Measurements from ENCODE around the gene MFN2.

The MFN2 gene

DNA sequence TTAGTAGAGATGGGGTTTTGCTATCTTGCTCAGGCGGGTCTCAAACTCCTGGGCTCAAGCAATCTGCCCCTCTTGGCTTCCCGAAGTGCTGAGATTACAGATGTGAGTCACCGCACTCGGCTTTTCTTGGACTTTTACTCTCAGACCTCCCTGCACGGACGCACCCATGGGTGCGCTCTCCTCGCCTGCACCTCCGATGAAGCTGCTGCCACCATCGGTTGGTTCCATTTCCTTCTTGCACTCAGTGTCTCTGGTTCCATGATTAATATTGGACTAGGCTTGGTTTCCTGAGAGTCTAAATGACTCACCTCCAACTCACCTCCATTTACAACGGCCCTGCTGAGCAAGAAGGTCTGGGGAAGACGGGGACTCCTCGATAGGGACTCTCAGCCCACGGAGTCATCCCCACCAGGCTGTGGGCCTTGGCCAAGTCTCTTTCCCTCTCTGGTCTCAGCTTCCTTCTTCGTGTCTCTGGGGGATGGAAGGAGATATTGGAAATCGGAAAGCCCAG lies 76.1 kb downstream of the MFN2 start:
- Histone ChIP-seq H3K4me2 (ENCODE audit: insufficient read depth, low read length) (no peak overlapping the region), H3K79me2 (ENCODE audit: insufficient read depth, low read length) (no peaks in the 10 kb centered on the region)

DNA sequence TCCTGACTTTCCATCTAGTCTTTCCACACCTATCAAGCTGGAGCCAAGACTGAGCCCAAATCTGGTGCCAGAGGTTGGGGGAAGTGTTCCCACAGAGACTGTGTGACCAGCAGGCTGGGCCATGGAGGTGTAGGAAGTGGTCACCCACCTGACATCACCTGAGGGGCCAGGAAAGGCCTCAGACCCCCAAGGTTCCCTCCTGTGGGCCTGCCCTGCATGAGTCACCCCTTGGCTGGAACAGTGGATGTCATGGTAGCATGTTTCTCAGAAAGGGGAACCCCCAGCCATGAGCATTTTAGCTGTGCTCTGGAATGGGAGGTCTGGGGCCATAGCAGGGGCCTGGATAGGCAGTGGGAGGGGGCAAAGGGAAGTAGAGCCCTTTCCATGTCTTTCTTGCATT lies 77.1 kb downstream of the MFN2 start:
- Histone ChIP-seq H3K36me3 (ENCODE audit: insufficient read depth, low read length) (no peaks in the 10 kb centered on the region), H3K27ac (ENCODE audit: low read length) (no peak overlapping the region), H2AFZ (ENCODE audit: low read depth, low read length) (no peak overlapping the region), H3K4me1 (ENCODE audit: insufficient read depth, low read length) (no peaks in the 10 kb centered on the region), H4K20me1 (ENCODE audit: insufficient read depth, low read length) (no peaks in the 10 kb centered on the region), H3K27me3 (ENCODE audit: insufficient read depth, low read length, poor library complexity) (no peaks in the 10 kb centered on the region), H3K4me2 (ENCODE audit: insufficient read depth, low read length) (no peak overlapping the region), H3K9me3 (ENCODE audit: insufficient read depth, low read length, severe bottlenecking) (no peaks in the 10 kb centered on the region), H3K9ac (ENCODE audit: low read depth, low read length) (no peak overlapping the region), H3K4me3 (ENCODE audit: low read depth in 1 of 2, low read length in 2 of 2) (no peak overlapping the region), H3K79me2 (ENCODE audit: insufficient read depth, low read length) (no peaks in the 10 kb centered on the region)
- DNase-seq (no peak), ATAC-seq (ENCODE audit: insufficient read depth, low read depth) (no peak)
- TF ChIP-seq, protein P1, sequence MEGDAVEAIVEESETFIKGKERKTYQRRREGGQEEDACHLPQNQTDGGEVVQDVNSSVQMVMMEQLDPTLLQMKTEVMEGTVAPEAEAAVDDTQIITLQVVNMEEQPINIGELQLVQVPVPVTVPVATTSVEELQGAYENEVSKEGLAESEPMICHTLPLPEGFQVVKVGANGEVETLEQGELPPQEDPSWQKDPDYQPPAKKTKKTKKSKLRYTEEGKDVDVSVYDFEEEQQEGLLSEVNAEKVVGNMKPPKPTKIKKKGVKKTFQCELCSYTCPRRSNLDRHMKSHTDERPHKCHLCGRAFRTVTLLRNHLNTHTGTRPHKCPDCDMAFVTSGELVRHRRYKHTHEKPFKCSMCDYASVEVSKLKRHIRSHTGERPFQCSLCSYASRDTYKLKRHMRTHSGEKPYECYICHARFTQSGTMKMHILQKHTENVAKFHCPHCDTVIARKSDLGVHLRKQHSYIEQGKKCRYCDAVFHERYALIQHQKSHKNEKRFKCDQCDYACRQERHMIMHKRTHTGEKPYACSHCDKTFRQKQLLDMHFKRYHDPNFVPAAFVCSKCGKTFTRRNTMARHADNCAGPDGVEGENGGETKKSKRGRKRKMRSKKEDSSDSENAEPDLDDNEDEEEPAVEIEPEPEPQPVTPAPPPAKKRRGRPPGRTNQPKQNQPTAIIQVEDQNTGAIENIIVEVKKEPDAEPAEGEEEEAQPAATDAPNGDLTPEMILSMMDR (IDR thresholded peaks at IDR 0.05; ENCODE audit: borderline replicate concordance, extremely low read depth, low read length, poor library complexity, severe bottlenecking), result no peak
- no peak for TF ChIP-seq EZH2 (IDR thresholded peaks at IDR 0.05; ENCODE audit: borderline replicate concordance, low read depth, low read length, severe bottlenecking)

More for the DNA sequence above, 76.1 kb downstream of the MFN2 start:
- Histone ChIP-seq H3K4me1 (ENCODE audit: insufficient read depth, low read length) (no peaks in the 10 kb centered on the region), H3K9me3 (ENCODE audit: insufficient read depth, low read length, severe bottlenecking) (no peaks in the 10 kb centered on the region), H3K27me3 (ENCODE audit: insufficient read depth, low read length, poor library complexity) (no peaks in the 10 kb centered on the region), H2AFZ (ENCODE audit: low read depth, low read length) (no peak overlapping the region), H3K27ac (ENCODE audit: low read length) (no peak overlapping the region), H3K4me3 (ENCODE audit: low read depth in 1 of 2, low read length in 2 of 2) (no peak overlapping the region), H3K36me3 (ENCODE audit: insufficient read depth, low read length) (no peaks in the 10 kb centered on the region), H4K20me1 (ENCODE audit: insufficient read depth, low read length) (no peaks in the 10 kb centered on the region), H3K9ac (ENCODE audit: low read depth, low read length) (no peak overlapping the region)
- TF ChIP-seq, protein P1 (IDR thresholded peaks at IDR 0.05; ENCODE audit: borderline replicate concordance, extremely low read depth, low read length, poor library complexity, severe bottlenecking), result no peak
- TF ChIP-seq EZH2 (IDR thresholded peaks at IDR 0.05; ENCODE audit: borderline replicate concordance, low read depth, low read length, severe bottlenecking), result no peak
- DNase-seq (no peak), ATAC-seq (ENCODE audit: insufficient read depth, low read depth) (no peak)

DNA sequence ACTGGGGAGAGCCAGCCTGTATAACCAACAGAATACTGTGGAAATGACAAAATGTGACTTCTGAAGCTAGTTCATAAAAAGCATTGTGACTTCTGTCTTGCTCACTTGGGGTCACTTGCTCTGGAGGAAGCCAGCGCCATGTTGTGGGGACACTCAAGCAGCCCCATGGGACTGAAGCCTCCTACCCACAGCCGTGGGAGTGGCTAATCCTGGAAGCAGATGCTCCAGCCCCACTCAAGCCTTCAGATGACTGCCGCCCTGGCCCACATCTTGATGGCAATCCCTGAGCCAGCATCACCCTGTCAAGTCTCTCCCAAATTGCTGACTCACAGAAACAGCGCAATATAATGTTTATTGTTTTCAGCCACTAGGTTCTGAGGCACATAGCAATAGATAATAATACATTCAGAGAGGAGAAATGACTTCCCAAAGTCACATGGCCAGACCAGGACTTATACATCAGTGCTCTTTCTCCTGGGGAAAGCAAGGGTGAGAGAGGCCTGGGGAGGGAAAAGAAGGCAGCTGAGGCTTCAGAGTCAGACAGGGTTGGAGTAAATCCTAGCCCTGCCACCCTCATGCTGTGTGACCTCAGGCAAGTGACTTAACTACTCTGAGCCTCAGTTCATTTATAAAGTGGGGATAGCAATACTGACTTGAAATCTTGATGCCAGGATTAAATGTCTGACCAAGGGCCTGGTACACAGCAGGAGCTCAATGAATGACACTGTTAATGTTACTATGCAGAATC lies 77.9 kb downstream of the MFN2 start:
- DNase-seq (no peak), ATAC-seq (ENCODE audit: insufficient read depth, low read depth) (no peak)
- H3K79me2 ChIP-seq (ENCODE audit: insufficient read depth, low read length), result no peaks in the 10 kb centered on the region
- no peaks in the 10 kb centered on the region for H3K27me3 ChIP-seq (ENCODE audit: insufficient read depth, low read length, poor library complexity)
- H3K9me3 ChIP-seq (ENCODE audit: insufficient read depth, low read length, severe bottlenecking), result no peaks in the 10 kb centered on the region
- H2AFZ ChIP-seq (ENCODE audit: low read depth, low read length), result no peak overlapping the region
- H3K4me3 ChIP-seq (ENCODE audit: low read depth in 1 of 2, low read length in 2 of 2), result no peak overlapping the region
- H3K4me1 ChIP-seq (ENCODE audit: insufficient read depth, low read length), result peaks cover 4% of the 10 kb centered on the region
- H3K9ac ChIP-seq (ENCODE audit: low read depth, low read length), result no peak overlapping the region
- no peaks in the 10 kb centered on the region for H4K20me1 ChIP-seq (ENCODE audit: insufficient read depth, low read length)
- TF ChIP-seq EZH2 (IDR thresholded peaks at IDR 0.05; ENCODE audit: borderline replicate concordance, low read depth, low read length, severe bottlenecking), result no peak
- TF ChIP-seq, protein P1 (IDR thresholded peaks at IDR 0.05; ENCODE audit: borderline replicate concordance, extremely low read depth, low read length, poor library complexity, severe bottlenecking), result no peak
- H3K27ac ChIP-seq (ENCODE audit: low read length), result no peak overlapping the region
- no peak overlapping the region for H3K4me2 ChIP-seq (ENCODE audit: insufficient read depth, low read length)
- H3K36me3 ChIP-seq (ENCODE audit: insufficient read depth, low read length), result no peaks in the 10 kb centered on the region
